GM19468 (cell line): ENCODE measurements around the gene INA.

Source experiments
- ATAC-seq: cut with Tn5 transposase; IDR thresholded peaks from one replicate; pipeline ENCODE4 v1.9.1; 2021; ENCODE audit warnings: mild to moderate bottlenecking, moderate library complexity, moderate number of reproducible peaks; ENCODE audit not compliant: unreplicated experiment; ENCODE audit errors: extremely low read depth

The INA gene

GRCh38 chr10:103265717-103266329, 11.1 kb upstream of the INA start:
- ATAC-seq: no peak

- no peak for ATAC-seq
Observed at GRCh38 chr10:103273041-103273441, 3.9 kb upstream of the INA start.

GRCh38 chr10:103276251-103276895, 565 bp upstream of the INA start:
- ATAC-seq: no peak

- ATAC-seq: no peak
Observed at GRCh38 chr10:103277713-103278536, 987 bp downstream of the INA start.

- no peak for ATAC-seq
Observed at GRCh38 chr10:103278537-103278823, 1.5 kb downstream of the INA start.

GRCh38 chr10:103278862-103279298, 1.9 kb downstream of the INA start:
- no peak for ATAC-seq

GRCh38 chr10:103280031-103280430, 3.1 kb downstream of the INA start:
- no peak for ATAC-seq

- no peak for ATAC-seq
Observed at GRCh38 chr10:103280506-103280905, 3.6 kb downstream of the INA start.

- no peak for ATAC-seq
Observed at GRCh38 chr10:103281753-103282152, 4.8 kb downstream of the INA start.

GRCh38 chr10:103282961-103283360, 6.0 kb downstream of the INA start:
- ATAC-seq: no peak

GRCh38 chr10:103284170-103284569, 7.2 kb downstream of the INA start:
- no peak for ATAC-seq

- ATAC-seq: no peak
Observed at GRCh38 chr10:103287992-103288391, 11.1 kb downstream of the INA start.

GRCh38 chr10:103291588-103291987, 14.7 kb downstream of the INA start:
- no peak for ATAC-seq

GRCh38 chr10:103295374-103296015, 18.6 kb downstream of the INA start:
- ATAC-seq: no peak

GRCh38 chr10:103307594-103307993, 30.7 kb downstream of the INA start:
- ATAC-seq: no peak

- no peak for ATAC-seq
Observed at GRCh38 chr10:103310197-103310596, 33.3 kb downstream of the INA start.

GRCh38 chr10:103316087-103316486, 39.1 kb downstream of the INA start:
- ATAC-seq: no peak

GRCh38 chr10:103327906-103328305, 51.0 kb downstream of the INA start:
- ATAC-seq: no peak

GRCh38 chr10:103333934-103334520, 57.1 kb downstream of the INA start:
- no peak for ATAC-seq

- ATAC-seq: no peak
Observed at GRCh38 chr10:103334567-103334966, 57.6 kb downstream of the INA start.

GRCh38 chr10:103336370-103336769, 59.4 kb downstream of the INA start:
- no peak for ATAC-seq
